GM12891 (cell line): ENCODE measurements around the gene FPGS.

Experiments
- DNase-seq: peaks from one replicate; pipeline ENCODE4 v3.0.0; 2011; ENCODE audit warnings: low spot score; ENCODE audit not compliant: insufficient read length
- FAIRE-seq: peaks from 2 replicates; lab custom pipeline; 2011; peaks lifted over from hg19 to GRCh38; lab: Jason Lieb, UNC
- PAX5 ChIP-seq: IDR thresholded peaks from 2 replicates; pipeline ENCODE4 v1.6.1; 2011; ENCODE audit warnings: low read length, moderate library complexity, mild to moderate bottlenecking; ENCODE audit not compliant: insufficient read depth, severe bottlenecking
- POLR2A ChIP-seq: IDR thresholded peaks from 2 replicates; pipeline ENCODE4 v1.6.1; 2011; ENCODE audit warnings: low read depth, low read length, control low read depth
- POLR2AphosphoS5 ChIP-seq: IDR thresholded peaks from 2 replicates; pipeline ENCODE4 v1.6.1; 2011; ENCODE audit warnings: low read depth, low read length, control low read depth
- POU2F2 ChIP-seq: IDR thresholded peaks from 2 replicates; pipeline ENCODE4 v1.6.1; 2011; ENCODE audit warnings: low read depth, mild to moderate bottlenecking, control low read depth, low read length, moderate library complexity
- SPI1 ChIP-seq: IDR thresholded peaks from 2 replicates; pipeline ENCODE4 v1.6.1; 2011; ENCODE audit warnings: low read depth, low read length, control low read depth
- TAF1 ChIP-seq: IDR thresholded peaks from 2 replicates; pipeline ENCODE4 v1.6.1; 2011; ENCODE audit warnings: low read depth, low read length, control low read depth

Gene FPGS

GRCh38 chr9:127770905-127771569 lies 31.6 kb upstream of the FPGS start:
- FAIRE-seq (peak; percentile 99), DNase-seq (peak; percentile 95)
- TF ChIP-seq SPI1 (no peak), POU2F2 (no peak), PAX5 (peak; percentile 3), POLR2A (no peak)

- TF ChIP-seq SPI1: no peak
- TF ChIP-seq POLR2AphosphoS5: no peak
- TF ChIP-seq PAX5: no peak
- TF ChIP-seq POU2F2: no peak
- no peak for TF ChIP-seq TAF1
- no peak for TF ChIP-seq POLR2A
- no peak for DNase-seq
- no peak for FAIRE-seq
Measured at GRCh38 chr9:127771570-127772189, 31.0 kb upstream of the FPGS start.

GRCh38 chr9:127772603-127773002 lies 30.1 kb upstream of the FPGS start:
- TF ChIP-seq POLR2AphosphoS5: no peak
- no peak for TF ChIP-seq TAF1
- TF ChIP-seq SPI1: no peak
- TF ChIP-seq POLR2A: no peak
- no peak for TF ChIP-seq POU2F2
- no peak for TF ChIP-seq PAX5
- no peak for FAIRE-seq
- no peak for DNase-seq

GRCh38 chr9:127773272-127773671 lies 29.4 kb upstream of the FPGS start:
- TF ChIP-seq SPI1 (no peak), PAX5 (no peak), TAF1 (no peak), POLR2AphosphoS5 (no peak), POU2F2 (no peak)
- no peak for FAIRE-seq
- no peak for DNase-seq

GRCh38 chr9:127773981-127774380 lies 28.7 kb upstream of the FPGS start:
- TF ChIP-seq PAX5: no peak
- TF ChIP-seq POU2F2: no peak
- TF ChIP-seq POLR2A: no peak
- TF ChIP-seq TAF1: no peak
- TF ChIP-seq SPI1: no peak
- no peak for TF ChIP-seq POLR2AphosphoS5
- no peak for DNase-seq
- FAIRE-seq: no peak

GRCh38 chr9:127776195-127776923 lies 26.3 kb upstream of the FPGS start:
- FAIRE-seq (peak; percentile 75), DNase-seq (peak; percentile 60)
- TF ChIP-seq PAX5 (no peak), SPI1 (peak; percentile 66), TAF1 (0 out of 2 replicates have a peak, but pooled peaks have one; percentile 7)

GRCh38 chr9:127776924-127777289 lies 25.8 kb upstream of the FPGS start:
- TF ChIP-seq PAX5: no peak
- no peak for TF ChIP-seq POU2F2
- TF ChIP-seq POLR2A: no peak
- TF ChIP-seq SPI1: no peak
- no peak for TF ChIP-seq TAF1
- no peak for TF ChIP-seq POLR2AphosphoS5
- FAIRE-seq: peak; percentile 56
- DNase-seq: no peak

GRCh38 chr9:127777368-127777980 lies 25.2 kb upstream of the FPGS start:
- FAIRE-seq (no peak), DNase-seq (no peak)
- TF ChIP-seq POU2F2 (no peak), POLR2A (no peak), PAX5 (no peak), TAF1 (no peak), SPI1 (no peak), POLR2AphosphoS5 (no peak)

- FAIRE-seq: no peak
- TF ChIP-seq SPI1 (peak; percentile 90), POU2F2 (peak; percentile 11; the same call in 1 of the 2 replicates), PAX5 (no peak), POLR2A (no peak), POLR2AphosphoS5 (no peak)
- no peak for DNase-seq
Measured at GRCh38 chr9:127778280-127779135, 24.2 kb upstream of the FPGS start, which contains the start of gene SH2D3C. Gene SH2D3C, minus strand, starts transcription at chr9:127778666. Its CDS starts 39 bp downstream, at chr9:127778627.
